Amygdala (tissue), 56 donors: ENCODE results near the gene ZSCAN10.

Experiments used
- DNase-seq, 56 donors: peaks; one replicate each; lab custom pipeline; 2025; lab: John Stamatoyannopoulos, UW

Gene ZSCAN10

DNA sequence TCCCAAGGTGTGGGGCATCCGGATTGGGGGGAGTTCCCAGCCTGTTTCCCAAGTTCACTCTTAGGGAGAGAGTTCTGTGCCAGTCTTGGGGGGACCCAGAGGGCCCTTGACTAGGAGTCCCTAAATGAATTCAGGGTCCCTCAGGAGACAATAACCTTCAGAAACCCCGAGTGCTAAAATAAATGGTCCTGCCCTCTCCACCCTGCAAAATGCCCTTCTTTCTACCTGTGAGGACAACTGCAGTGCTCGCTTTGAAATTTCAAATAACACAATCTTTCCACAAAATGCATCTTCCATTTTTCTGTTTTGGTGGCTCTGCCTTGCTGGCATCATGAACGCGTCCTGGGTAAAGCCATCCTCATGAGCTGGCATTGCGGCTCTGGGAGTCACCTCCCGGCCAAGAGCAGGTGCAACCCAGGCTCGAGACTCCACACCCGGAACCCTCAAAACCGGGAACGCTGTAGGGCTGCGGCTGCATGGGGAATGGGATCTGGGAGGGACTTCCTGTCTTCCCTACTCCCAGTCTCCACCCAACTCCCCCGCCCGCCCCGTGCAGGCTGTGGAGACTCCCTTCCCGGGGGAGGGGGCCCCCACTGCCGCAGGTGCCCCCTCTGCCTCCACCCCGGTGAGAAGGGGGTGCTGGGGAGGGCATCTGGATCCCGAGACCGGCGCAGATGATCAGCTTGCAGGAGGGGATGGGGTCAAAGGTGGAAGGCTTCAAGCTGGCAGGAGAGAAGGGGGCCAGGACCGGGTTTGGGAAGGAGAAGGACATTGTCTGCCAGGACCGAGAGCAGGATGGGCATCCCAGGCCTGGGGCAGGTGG lies 13.2 kb upstream of the ZSCAN10 start, which contains the start of gene ZNF205:
Gene ZNF205 (plus strand): TSS at position 529 of the 823 bp plus-strand sequence. CDS start 845 bp downstream, outside the sequence.
- peak in 54 of 56 donors; percentile 6 to 80 (median 59) for DNase-seq

- DNase-seq, result peak; percentile 30 to 94 (median 79)
Measured at GRCh38 chr16:3106205-3106928, 7.3 kb upstream of the ZSCAN10 start.

DNA sequence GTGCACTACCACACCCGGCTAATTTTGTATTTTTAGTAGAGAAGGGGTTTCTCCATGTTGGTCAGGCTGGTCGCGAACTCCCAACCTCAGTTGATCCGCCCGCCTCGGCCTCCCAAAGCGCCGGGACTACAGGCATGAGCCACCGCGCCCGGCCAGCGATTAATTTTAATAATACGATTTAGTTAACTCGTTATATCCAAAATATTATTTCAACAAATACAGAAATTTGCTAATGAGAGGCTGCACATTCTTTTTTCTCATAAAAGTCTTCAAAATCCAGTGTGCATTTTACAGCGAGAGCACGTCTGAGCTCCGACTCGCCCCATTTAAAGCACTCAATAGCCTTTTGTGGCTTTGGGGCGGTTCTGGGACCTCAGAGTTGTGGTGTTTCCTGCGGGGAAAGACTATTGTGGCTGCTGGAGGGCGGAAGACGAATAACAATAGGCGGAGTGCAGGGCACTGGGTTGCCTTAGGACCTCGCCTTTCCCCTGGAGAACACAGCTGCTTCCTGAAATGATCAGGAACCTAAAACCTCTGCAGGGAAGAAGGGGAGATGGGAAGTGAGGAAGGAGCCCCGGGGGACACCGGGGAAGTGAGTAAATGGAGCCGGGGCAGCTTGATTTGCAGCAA lies 2.9 kb upstream of the ZSCAN10 start:
- no peak for DNase-seq

- peak in 1 of 56 donors; percentile 11 for DNase-seq
Measured at GRCh38 chr16:3101018-3101840, 2.1 kb upstream of the ZSCAN10 start.

- DNase-seq, result peak in 38 of 56 donors; percentile 4 to 73 (median 32)
Measured at GRCh38 chr16:3099732-3100499, 822 bp upstream of the ZSCAN10 start.

DNA sequence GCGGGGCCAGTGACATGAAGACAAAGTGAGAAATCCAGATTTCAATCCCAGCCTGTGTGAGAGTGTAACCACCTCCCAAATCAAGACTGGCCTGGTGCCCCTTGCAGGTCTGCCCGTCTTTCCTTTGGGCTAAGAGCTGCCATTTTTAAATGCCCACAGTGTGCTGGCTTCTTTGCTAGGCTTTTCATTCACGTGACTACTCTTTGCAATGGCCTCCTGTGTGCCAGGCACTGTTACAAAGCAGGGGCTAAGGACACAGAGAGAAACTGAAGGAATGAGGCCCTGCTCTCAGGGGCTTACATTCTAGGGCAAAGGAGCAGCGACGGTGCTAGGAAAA lies 269 bp upstream of the ZSCAN10 start:
- no peak for DNase-seq

GRCh38 chr16:3097266-3097665 lies 1.8 kb downstream of the ZSCAN10 start:
- DNase-seq, result no peak

DNA sequence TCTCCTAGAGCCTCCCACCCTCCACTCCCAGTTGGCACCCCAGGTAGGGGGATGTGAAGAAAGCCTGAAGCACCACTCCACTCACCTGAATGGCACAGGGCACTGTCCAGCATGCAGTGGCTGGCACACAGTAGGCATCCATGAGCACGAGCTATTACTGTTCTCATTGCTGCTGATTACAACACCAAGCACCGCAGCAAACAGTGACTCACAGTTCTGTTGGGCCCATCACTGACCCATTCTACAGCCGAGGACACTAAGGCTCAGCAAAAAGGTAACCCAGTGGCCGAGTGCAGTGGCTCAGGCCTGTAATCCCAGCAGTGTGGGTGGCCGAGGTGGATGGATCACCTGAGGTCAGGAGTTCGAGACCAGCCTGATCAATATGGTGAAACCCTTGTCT lies 2.7 kb downstream of the ZSCAN10 start:
- no peak for DNase-seq

DNA sequence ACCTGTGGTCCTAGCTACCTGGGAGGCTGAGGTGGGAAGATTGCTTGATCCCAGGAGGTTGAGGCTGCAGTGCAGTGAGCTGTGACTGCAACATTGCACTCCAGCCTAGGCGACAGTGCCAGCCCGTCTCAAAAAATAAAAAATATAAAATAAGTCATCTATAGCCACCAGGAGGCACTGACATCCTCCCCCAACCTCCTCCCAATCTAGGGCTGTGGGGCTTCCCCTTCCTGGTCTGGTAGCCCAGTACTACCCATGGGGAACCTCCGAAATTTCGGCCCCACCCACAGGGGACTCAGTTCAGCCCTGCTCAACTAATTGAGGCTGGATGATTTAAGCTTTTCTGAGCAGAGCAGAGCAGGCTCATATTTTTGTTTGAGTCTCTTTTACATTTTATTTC lies 3.2 kb downstream of the ZSCAN10 start:
- DNase-seq, result no peak

DNA sequence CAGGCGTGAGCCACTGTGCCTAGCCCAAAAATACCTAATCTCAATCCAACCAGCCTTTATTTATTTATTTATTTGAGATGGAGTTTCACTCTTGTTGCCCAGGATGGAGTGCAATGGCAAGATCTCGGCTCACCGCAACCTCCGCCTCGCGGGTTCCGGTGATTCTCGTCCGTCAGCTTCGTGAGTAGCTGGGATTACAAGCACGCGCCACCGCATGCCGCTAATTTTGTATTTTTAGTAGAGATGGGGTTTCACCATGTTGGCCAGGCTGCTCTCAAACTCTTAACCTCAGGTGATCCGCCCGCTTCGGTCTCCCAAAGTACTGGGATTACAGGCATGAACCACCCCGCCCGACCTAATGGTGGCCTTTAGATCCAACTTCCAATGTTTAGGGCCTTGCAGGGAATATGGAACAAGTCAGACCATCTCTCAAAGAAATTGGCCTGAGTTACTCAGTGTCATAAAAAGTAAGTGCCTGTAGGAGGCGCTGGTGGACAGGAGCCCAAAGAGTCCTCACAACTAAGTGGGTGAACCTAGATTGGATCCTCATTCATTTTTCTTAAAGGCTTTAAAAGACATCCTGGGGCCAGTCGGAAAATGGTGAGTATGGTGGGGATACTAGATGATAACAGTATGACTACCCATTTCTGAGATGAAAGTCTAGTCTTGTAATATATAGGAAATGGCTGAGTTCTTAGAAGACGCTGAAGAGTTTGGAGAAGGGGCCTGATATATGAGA lies 4.6 kb downstream of the ZSCAN10 start:
- no peak for DNase-seq

- DNase-seq, result no peak
Measured at GRCh38 chr16:3092501-3092941, 6.6 kb downstream of the ZSCAN10 start.

DNA sequence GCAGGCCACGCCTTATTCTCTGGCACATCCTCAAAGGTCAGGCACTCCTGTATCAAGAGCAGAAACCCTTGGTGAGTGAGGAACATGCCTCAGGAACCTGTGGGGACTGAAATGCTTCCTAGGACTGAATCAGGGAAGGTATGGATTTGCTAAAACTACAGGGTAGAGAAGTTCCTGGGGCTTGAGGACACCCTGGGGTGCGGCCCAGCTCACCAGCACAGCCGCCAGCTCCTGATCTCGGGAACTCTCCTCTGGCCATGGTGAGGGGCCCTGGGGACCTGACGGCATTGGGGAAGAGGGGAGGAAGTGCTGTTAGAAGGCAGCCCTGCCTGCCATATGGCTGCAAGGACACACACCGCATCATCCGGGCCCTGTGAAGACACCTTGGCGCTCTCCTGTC lies 7.5 kb downstream of the ZSCAN10 start:
- DNase-seq, result no peak

- DNase-seq, result no peak
Measured at GRCh38 chr16:3089717-3090592, 9.1 kb downstream of the ZSCAN10 start.

GRCh38 chr16:3088925-3089716 lies 10.0 kb downstream of the ZSCAN10 start:
- DNase-seq, result no peak

GRCh38 chr16:3088450-3088849 lies 10.6 kb downstream of the ZSCAN10 start:
- DNase-seq, result no peak

GRCh38 chr16:3087243-3088235 lies 11.6 kb downstream of the ZSCAN10 start:
- no peak for DNase-seq
